Measurements from ENCODE around the gene MBOAT2. TPM values are rescaled to one million over a fixed set of nuclear protein-coding genes. Genes with fewer than 3 reads are reported as not detected.

Gene MBOAT2
- total RNA-seq, 1 donor from 2014 or later = 84.0 TPM

GRCh38 chr2:8870441-8870840, 133.0 kb downstream of the MBOAT2 start:
- H2AFZ ChIP-seq (replicated peaks) = no peak overlapping the region
- H3K36me3 Mint-ChIP-seq = peaks cover 8% of the 10 kb centered on the region
- no peaks in the 10 kb centered on the region for H3K4me1 ChIP-seq
- no peak overlapping the region for H3K4me3 ChIP-seq
- no peaks in the 10 kb centered on the region for H3K27me3 ChIP-seq
- no peak overlapping the region for H3K27ac Mint-ChIP-seq
- no peaks in the 10 kb centered on the region for H3K27me3 Mint-ChIP-seq (ENCODE audit: insufficient read depth, low read depth)
- no peaks in the 10 kb centered on the region for H3K79me2 ChIP-seq (ENCODE audit: low read depth)
- no peak overlapping the region for H3K4me2 ChIP-seq
- no peak overlapping the region for H3K27ac ChIP-seq
- no peak for DNase-seq (ENCODE audit: low spot score)
- TF ChIP-seq CTCF (IDR thresholded peaks at IDR 0.05) = no peak
- TF ChIP-seq EZH2phosphoT487 (IDR thresholded peaks at IDR 0.05) = no peak
- TF ChIP-seq EZH2 (IDR thresholded peaks at IDR 0.05) = no peak
- no peaks in the 10 kb centered on the region for H3K36me3 ChIP-seq
- H3K9ac ChIP-seq = no peak overlapping the region
- no peaks in the 10 kb centered on the region for H3K4me1 Mint-ChIP-seq
- H3K4me3 Mint-ChIP-seq = no peak overlapping the region
- H3K9me3 ChIP-seq (ENCODE audit: low read depth) = no peaks in the 10 kb centered on the region
- no peaks in the 10 kb centered on the region for H3K9me3 Mint-ChIP-seq
- H4K20me1 ChIP-seq (ENCODE audit: low read depth) = peaks cover 4% of the 10 kb centered on the region
- no peaks in the 10 kb centered on the region for H3F3A ChIP-seq (ENCODE audit: low read depth)

- Mint-ChIP-seq H3K36me3 (peaks cover 16% of the 10 kb centered on the region), H3K27ac (no peak overlapping the region), H3K4me1 (no peaks in the 10 kb centered on the region), H3K27me3 (ENCODE audit: insufficient read depth, low read depth) (peaks cover 3% of the 10 kb centered on the region), H3K9me3 (no peaks in the 10 kb centered on the region), H3K4me3 (no peak overlapping the region)
- Histone ChIP-seq H3K27ac (no peak overlapping the region), H4K20me1 (ENCODE audit: low read depth) (peaks cover under 1% of the 10 kb centered on the region), H3F3A (ENCODE audit: low read depth) (no peaks in the 10 kb centered on the region), H2AFZ (replicated peaks) (no peak overlapping the region), H3K79me2 (ENCODE audit: low read depth) (no peaks in the 10 kb centered on the region), H3K9me3 (ENCODE audit: low read depth) (no peaks in the 10 kb centered on the region), H3K36me3 (no peaks in the 10 kb centered on the region), H3K4me3 (no peak overlapping the region), H3K27me3 (no peaks in the 10 kb centered on the region), H3K9ac (no peak overlapping the region), H3K4me2 (no peak overlapping the region), H3K4me1 (no peaks in the 10 kb centered on the region)
- DNase-seq (ENCODE audit: low spot score) = no peak
- TF ChIP-seq CTCF (IDR thresholded peaks at IDR 0.05) (no peak), EZH2phosphoT487 (IDR thresholded peaks at IDR 0.05) (no peak), EZH2 (IDR thresholded peaks at IDR 0.05) (no peak)
These were observed 136.1 kb downstream of the MBOAT2 start for GRCh38 chr2:8867363-8867762.

- Mint-ChIP-seq H3K9me3 (no peaks in the 10 kb centered on the region), H3K36me3 (peaks cover 21% of the 10 kb centered on the region), H3K27me3 (ENCODE audit: insufficient read depth, low read depth) (peaks cover 3% of the 10 kb centered on the region), H3K4me1 (no peaks in the 10 kb centered on the region), H3K4me3 (no peak overlapping the region), H3K27ac (no peak overlapping the region)
- DNase-seq (ENCODE audit: low spot score) = no peak
- H2AFZ ChIP-seq (replicated peaks) = no peak overlapping the region
- no peaks in the 10 kb centered on the region for H3K36me3 ChIP-seq
- no peak overlapping the region for H3K9ac ChIP-seq
- H3K4me2 ChIP-seq = no peak overlapping the region
- no peaks in the 10 kb centered on the region for H3K4me1 ChIP-seq
- TF ChIP-seq EZH2 (IDR thresholded peaks at IDR 0.05) (no peak), CTCF (IDR thresholded peaks at IDR 0.05) (no peak), EZH2phosphoT487 (IDR thresholded peaks at IDR 0.05) (no peak)
- H4K20me1 ChIP-seq (ENCODE audit: low read depth) = no peaks in the 10 kb centered on the region
- no peaks in the 10 kb centered on the region for H3K27me3 ChIP-seq
- H3K27ac ChIP-seq = no peak overlapping the region
- H3K79me2 ChIP-seq (ENCODE audit: low read depth) = no peaks in the 10 kb centered on the region
- H3K9me3 ChIP-seq (ENCODE audit: low read depth) = no peaks in the 10 kb centered on the region
- H3K4me3 ChIP-seq = no peak overlapping the region
- no peaks in the 10 kb centered on the region for H3F3A ChIP-seq (ENCODE audit: low read depth)
These were observed 140.0 kb downstream of the MBOAT2 start for GRCh38 chr2:8863331-8863953.

All from neural progenitor cell (in vitro differentiated cells).